Transverse colon (tissue), 4 donors: ENCODE results near the gene CCDC91. TPM values are rescaled to one million over a fixed set of nuclear protein-coding genes. Genes with fewer than 3 reads are reported as not detected.

Experiments used
- DNase-seq: peaks from one replicate; pipeline ENCODE4 v3.0.0-alpha.2; 2019
- H3K27ac ChIP-seq, 4 donors: fragments of 200-600 bp; sonication (generic); 2 replicates each; pipeline ENCODE4 v1.5.1; 2016 to 2018; ENCODE audit warnings: inconsistent platforms in 4 of 4
- H3K27me3 ChIP-seq: fragments of 200-600 bp; sonication (generic); 2 replicates; pipeline ENCODE4 v1.5.1; 2017; ENCODE audit warnings: inconsistent platforms
- H3K36me3 ChIP-seq, 4 donors: fragments of 200-600 bp; sonication (generic); 2 replicates each; pipeline ENCODE4 v1.5.1; 2017 to 2019; ENCODE audit warnings: inconsistent platforms in 4 of 4
- H3K4me1 ChIP-seq, 4 donors: fragments of 200-600 bp; sonication (generic); 2 replicates each; pipeline ENCODE4 v1.5.1; 2017 to 2020; ENCODE audit warnings: inconsistent platforms in 4 of 4
- H3K4me3 ChIP-seq, 4 donors: fragments of 200-600 bp; sonication (generic); 1 replicate in 1 of 4; 2 replicates in 3 of 4; pipeline versions ENCODE4 v1.5.1 to v1.6.1; 2017 to 2019; ENCODE audit warnings: inconsistent platforms in 4 of 4
- H3K9me3 ChIP-seq, 2 donors: fragments of 200-600 bp; sonication (generic); 2 replicates each; pipeline ENCODE4 v1.5.1; 2017 to 2019; ENCODE audit warnings: inconsistent platforms in 2 of 2
- EP300 ChIP-seq: sonication (generic); formaldehyde crosslinking; IDR thresholded peaks from one replicate; pipeline ENCODE4 v1.6.1; 2017; ENCODE audit warnings: antibody characterized with exemption, low read depth
- POLR2A ChIP-seq: fragments of 450-650 bp; IDR thresholded peaks from one replicate; pipeline ENCODE4 v1.6.1; 2016; ENCODE audit warnings: antibody characterized with exemption, mild to moderate bottlenecking, moderate library complexity
- POLR2AphosphoS5 ChIP-seq, 3 donors: sonication (generic); formaldehyde crosslinking; IDR thresholded peaks; one replicate each; pipeline ENCODE4 v1.6.1; 2016; ENCODE audit warnings: antibody characterized with exemption in 3 of 3
- WGBS, 2 donors: methylation state at CpG; one replicate each; pipeline ENCODE4 v1.1.5; 2018; ENCODE audit warnings: low coverage in 1 of 2; 5-methylcytosine and 5-hydroxymethylcytosine counted together
- in situ Hi-C, 4 donors: fragments of 200-750 bp; cut with MboI; loops; one replicate each; pipeline versions ENCODE4 v1.15.0 to v1.15.1; 2017; ENCODE audit warnings: low sequenced_read_pairs in 3 of 4, low pct_ligation_motif_present in 1 of 4, low pct_unique_long_range_greater_than_20kb in 1 of 4
- intact Hi-C: fragments of 100-400 bp; cut with DNase I; formaldehyde crosslinking; loops from one replicate; pipeline ENCODE4 v1.15.1; 2023; ENCODE audit warnings: low total_unique reads
- total RNA-seq, 4 donors: library from RNA; depleted of rRNA; stranded (reverse); fragments of >200 nt; gene quantifications; one replicate each; pipeline ENCODE4 v1.1.0, GENCODE V29; 2016
- TF ChIP-seq, protein P1 (sequence below), 5 experiments: fragments of 200-600 bp in 3 of 5; fragments of 450-650 bp in 2 of 5; sonication (generic) in 3 of 5; IDR thresholded peaks; 1 replicate in 2 of 5; 2 replicates in 3 of 5; pipeline ENCODE4 v1.5.1; 2016 to 2017; ENCODE audit warnings: antibody characterized with exemption in 5 of 5, inconsistent platforms in 3 of 5, mild to moderate bottlenecking in 2 of 5, moderate library complexity in 1 of 5

The CCDC91 gene
- total RNA-seq, 4 donors from 2014 or later, result 8.4 to 37.8 (median 35.5) TPM

DNA sequence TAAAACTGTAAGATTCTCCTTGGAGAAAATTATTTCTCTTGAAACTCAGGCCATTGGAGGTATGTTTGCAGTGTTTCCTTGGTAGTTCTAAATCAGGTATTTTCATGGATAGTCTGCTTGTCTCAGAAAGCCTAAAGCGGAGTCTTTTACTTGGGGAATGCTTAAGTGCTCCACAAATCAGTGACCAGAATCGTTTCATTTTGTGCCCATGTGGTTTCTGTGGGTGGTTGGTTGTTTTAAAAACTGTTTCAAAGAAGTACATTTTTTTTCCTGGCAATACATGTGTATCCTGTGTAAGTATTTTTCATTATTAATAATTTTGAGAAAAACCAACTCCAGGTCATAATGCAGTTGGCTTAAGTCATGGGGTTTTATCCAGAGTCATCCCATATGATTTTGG is 33.6 kb downstream of the CCDC91 start:
- no peak for DNase-seq
- H3K27ac ChIP-seq, result no peak overlapping the region
- TF ChIP-seq POLR2AphosphoS5 (IDR thresholded peaks at IDR 0.05) (no peak), EP300 (no peak), POLR2A (no peak)
- TF ChIP-seq, protein P1, sequence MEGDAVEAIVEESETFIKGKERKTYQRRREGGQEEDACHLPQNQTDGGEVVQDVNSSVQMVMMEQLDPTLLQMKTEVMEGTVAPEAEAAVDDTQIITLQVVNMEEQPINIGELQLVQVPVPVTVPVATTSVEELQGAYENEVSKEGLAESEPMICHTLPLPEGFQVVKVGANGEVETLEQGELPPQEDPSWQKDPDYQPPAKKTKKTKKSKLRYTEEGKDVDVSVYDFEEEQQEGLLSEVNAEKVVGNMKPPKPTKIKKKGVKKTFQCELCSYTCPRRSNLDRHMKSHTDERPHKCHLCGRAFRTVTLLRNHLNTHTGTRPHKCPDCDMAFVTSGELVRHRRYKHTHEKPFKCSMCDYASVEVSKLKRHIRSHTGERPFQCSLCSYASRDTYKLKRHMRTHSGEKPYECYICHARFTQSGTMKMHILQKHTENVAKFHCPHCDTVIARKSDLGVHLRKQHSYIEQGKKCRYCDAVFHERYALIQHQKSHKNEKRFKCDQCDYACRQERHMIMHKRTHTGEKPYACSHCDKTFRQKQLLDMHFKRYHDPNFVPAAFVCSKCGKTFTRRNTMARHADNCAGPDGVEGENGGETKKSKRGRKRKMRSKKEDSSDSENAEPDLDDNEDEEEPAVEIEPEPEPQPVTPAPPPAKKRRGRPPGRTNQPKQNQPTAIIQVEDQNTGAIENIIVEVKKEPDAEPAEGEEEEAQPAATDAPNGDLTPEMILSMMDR (IDR thresholded peaks at IDR 0.05), result no peak
- no peaks in the 10 kb centered on the region for H3K27me3 ChIP-seq
- intact Hi-C loops (no loop called here), in situ Hi-C loops (no loop called here)
- H3K36me3 ChIP-seq, result no peaks in the 10 kb centered on the region
- no peak overlapping the region for H3K4me3 ChIP-seq
- H3K9me3 ChIP-seq, result peaks cover 0 to 3% of the 10 kb centered on the region in 2 donors
- peaks cover 0 to 27% (median 12%) of the 10 kb centered on the region in 4 donors for H3K4me1 ChIP-seq
- WGBS, 2 donors, result 71 to 83% methylated on average over 1 to 2 of the region's 2 CpGs

- in situ Hi-C loops, result no loop called here
- no peak for TF ChIP-seq EP300
- no peak for DNase-seq
- peaks cover 0 to 33% (median 11%) of the 10 kb centered on the region in 4 donors for H3K4me1 ChIP-seq
- H3K27ac ChIP-seq, result no peak overlapping the region
- H3K9me3 ChIP-seq, result no peaks in the 10 kb centered on the region
- intact Hi-C loops, result no loop called here
- no peak overlapping the region for H3K4me3 ChIP-seq
- no peaks in the 10 kb centered on the region for H3K27me3 ChIP-seq
- no peaks in the 10 kb centered on the region for H3K36me3 ChIP-seq
These were observed 36.4 kb downstream of the CCDC91 start for GRCh38 chr12:28226705-28227104.

DNA sequence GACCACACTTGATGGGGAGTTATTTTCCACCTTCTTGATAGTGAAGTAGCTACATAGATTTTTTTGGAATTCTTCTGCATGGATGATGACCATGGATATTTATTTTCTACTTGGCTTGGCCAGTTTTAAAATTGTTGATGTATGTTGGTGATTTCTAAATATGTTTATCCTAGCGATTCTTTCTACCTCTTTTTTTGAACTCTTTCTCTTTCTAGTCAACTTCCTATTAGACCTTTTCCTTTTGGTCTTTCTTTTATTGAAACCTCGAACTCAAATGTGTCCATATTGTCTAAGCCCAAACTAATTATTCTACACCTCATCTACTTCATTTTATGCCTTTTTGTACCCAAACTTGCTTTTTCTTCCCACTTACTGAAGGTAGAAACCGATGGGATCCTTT is 37.0 kb downstream of the CCDC91 start:
- H3K4me3 ChIP-seq, result no peak overlapping the region
- no peaks in the 10 kb centered on the region for H3K9me3 ChIP-seq
- DNase-seq, result no peak
- in situ Hi-C loops (no loop called here), intact Hi-C loops (no loop called here)
- no peaks in the 10 kb centered on the region for H3K36me3 ChIP-seq
- H3K27me3 ChIP-seq, result no peaks in the 10 kb centered on the region
- peaks cover 0 to 33% (median 10%) of the 10 kb centered on the region in 4 donors for H3K4me1 ChIP-seq
- 85 to 97% methylated on average over 3 of the region's 3 CpGs for WGBS, 2 donors
- H3K27ac ChIP-seq, result no peak overlapping the region
- TF ChIP-seq EP300 (no peak), POLR2AphosphoS5 (IDR thresholded peaks at IDR 0.05) (no peak), POLR2A (no peak)
- TF ChIP-seq, protein P1 (IDR thresholded peaks at IDR 0.05), result no peak

GRCh38 chr12:28231248-28231647 is 41.0 kb downstream of the CCDC91 start:
- no peaks in the 10 kb centered on the region for H3K27me3 ChIP-seq
- peak overlapping the region in 1 of 4 donors; percentile 18 for H3K27ac ChIP-seq
- H3K9me3 ChIP-seq, result no peaks in the 10 kb centered on the region
- in situ Hi-C loops (no loop called here), intact Hi-C loops (loop anchor here (10.0 kb wide), 1 partner anchor 1054 kb away; no protein-coding TSS in a partner anchor)
- TF ChIP-seq EP300 (peak; percentile 10), POLR2A (no peak), POLR2AphosphoS5 (IDR thresholded peaks at IDR 0.05) (peak in 2 of 3 donors; percentile 17 to 26)
- peaks cover 0 to 17% (median 2%) of the 10 kb centered on the region in 4 donors for H3K4me1 ChIP-seq
- no peaks in the 10 kb centered on the region for H3K36me3 ChIP-seq
- DNase-seq, result no peak
- no peak overlapping the region for H3K4me3 ChIP-seq

DNA sequence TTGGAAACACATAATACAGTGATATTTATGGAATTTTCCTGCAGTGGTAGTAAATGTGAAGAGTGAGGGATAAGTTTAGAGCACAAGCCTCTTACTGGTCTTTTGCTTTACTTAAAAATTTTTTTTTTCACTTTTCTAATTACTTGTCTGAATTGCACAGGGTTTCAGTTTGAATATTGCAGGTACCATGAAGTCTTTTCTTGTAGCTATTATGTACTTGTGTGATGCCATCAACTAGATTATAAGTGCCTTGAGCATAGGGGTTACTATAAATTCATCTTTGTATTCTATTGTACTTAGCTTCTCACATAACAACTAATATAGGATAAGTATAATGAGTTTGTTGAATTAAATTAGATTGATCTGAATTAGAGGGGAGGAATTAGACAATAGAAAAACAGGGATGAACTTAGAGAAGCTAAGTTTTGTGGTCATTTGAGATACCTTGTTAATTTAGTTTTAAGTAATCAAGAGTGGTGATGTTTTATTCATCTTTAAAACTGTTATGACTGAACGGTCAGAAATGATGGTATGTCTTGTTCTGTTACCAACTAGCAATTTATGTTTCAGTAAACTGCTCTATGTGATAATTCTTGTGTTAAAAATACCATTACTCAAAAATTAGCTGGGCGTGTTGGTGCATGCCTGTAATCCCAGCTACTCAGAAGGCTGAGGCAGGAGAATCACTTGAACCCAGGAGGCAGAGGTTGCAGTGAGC is 42.1 kb downstream of the CCDC91 start:
- TF ChIP-seq EP300 (no peak), POLR2AphosphoS5 (IDR thresholded peaks at IDR 0.05) (no peak), POLR2A (no peak)
- TF ChIP-seq, protein P1 (IDR thresholded peaks at IDR 0.05), result no peak
- in situ Hi-C loops (no loop called here), intact Hi-C loops (loop anchor here (10.0 kb wide), 1 partner anchor 1052 kb away; no protein-coding TSS in a partner anchor)
- Histone ChIP-seq H3K4me3 (no peak overlapping the region), H3K27me3 (no peaks in the 10 kb centered on the region), H3K27ac (no peak overlapping the region), H3K4me1 (peaks cover 0 to 17% (median 2%) of the 10 kb centered on the region in 4 donors), H3K36me3 (no peaks in the 10 kb centered on the region), H3K9me3 (no peaks in the 10 kb centered on the region)
- 83 to 88% methylated on average over 2 of the region's 2 CpGs for WGBS, 2 donors
- no peak for DNase-seq
